GM12875 (cell line): ENCODE measurements around the gene NLRP12.

ENCODE experiments used
- H3K4me3 ChIP-seq: one replicate; pipeline ENCODE4 v1.5.1; 2011; ENCODE audit warnings: low read depth, low read length, control low read depth
- TF ChIP-seq, protein P1 (sequence below): IDR thresholded peaks from 2 replicates; pipeline ENCODE4 v1.5.1; 2011; ENCODE audit warnings: low read depth, mild to moderate bottlenecking, control low read depth, inconsistent platforms, low read length, moderate library complexity, borderline replicate concordance; ENCODE audit not compliant: insufficient read depth

The NLRP12 gene

DNA sequence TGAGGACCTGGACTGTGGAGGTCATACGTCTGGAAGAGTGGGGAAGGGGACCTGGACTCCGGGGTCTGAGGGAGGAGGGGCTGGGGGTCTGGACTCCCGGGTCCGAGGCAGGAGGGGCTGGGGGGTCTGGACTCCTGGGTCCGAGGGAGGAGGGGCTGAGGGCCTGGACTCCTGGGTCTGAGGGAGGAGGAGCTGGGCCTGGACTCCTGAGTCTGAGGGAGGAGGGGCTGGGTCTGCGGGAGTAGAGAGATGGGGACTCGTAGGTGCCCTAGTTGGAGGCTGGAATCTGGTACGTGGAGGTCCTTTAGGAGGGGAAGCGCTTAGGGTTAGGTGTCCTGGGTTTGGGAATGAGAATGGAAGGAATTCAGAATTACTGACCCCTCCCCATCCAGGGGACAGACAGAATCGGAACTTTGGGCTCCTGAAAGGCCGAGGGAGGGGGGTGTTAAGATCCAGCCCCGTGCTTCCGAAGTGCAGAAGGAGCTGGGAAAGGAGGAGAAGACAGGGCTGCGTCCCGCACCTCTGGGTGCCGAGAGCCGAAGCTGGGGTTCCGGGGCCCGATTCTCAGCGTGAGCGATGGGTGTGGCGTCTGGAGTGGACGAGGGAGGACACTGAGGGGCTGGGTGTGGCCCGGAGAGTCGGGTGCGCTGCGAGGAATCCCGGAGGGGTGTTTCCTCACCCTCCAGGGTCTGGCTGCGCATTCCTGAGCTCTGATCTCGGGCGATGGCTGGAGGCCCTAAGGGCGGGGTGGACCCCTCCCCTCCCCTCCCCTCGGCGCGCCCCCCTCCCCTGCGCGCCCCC lies 44.2 kb upstream of the NLRP12 start:
- TF ChIP-seq, protein P1, sequence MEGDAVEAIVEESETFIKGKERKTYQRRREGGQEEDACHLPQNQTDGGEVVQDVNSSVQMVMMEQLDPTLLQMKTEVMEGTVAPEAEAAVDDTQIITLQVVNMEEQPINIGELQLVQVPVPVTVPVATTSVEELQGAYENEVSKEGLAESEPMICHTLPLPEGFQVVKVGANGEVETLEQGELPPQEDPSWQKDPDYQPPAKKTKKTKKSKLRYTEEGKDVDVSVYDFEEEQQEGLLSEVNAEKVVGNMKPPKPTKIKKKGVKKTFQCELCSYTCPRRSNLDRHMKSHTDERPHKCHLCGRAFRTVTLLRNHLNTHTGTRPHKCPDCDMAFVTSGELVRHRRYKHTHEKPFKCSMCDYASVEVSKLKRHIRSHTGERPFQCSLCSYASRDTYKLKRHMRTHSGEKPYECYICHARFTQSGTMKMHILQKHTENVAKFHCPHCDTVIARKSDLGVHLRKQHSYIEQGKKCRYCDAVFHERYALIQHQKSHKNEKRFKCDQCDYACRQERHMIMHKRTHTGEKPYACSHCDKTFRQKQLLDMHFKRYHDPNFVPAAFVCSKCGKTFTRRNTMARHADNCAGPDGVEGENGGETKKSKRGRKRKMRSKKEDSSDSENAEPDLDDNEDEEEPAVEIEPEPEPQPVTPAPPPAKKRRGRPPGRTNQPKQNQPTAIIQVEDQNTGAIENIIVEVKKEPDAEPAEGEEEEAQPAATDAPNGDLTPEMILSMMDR: no peak
- peak overlapping the region; percentile 51 for H3K4me3 ChIP-seq

DNA sequence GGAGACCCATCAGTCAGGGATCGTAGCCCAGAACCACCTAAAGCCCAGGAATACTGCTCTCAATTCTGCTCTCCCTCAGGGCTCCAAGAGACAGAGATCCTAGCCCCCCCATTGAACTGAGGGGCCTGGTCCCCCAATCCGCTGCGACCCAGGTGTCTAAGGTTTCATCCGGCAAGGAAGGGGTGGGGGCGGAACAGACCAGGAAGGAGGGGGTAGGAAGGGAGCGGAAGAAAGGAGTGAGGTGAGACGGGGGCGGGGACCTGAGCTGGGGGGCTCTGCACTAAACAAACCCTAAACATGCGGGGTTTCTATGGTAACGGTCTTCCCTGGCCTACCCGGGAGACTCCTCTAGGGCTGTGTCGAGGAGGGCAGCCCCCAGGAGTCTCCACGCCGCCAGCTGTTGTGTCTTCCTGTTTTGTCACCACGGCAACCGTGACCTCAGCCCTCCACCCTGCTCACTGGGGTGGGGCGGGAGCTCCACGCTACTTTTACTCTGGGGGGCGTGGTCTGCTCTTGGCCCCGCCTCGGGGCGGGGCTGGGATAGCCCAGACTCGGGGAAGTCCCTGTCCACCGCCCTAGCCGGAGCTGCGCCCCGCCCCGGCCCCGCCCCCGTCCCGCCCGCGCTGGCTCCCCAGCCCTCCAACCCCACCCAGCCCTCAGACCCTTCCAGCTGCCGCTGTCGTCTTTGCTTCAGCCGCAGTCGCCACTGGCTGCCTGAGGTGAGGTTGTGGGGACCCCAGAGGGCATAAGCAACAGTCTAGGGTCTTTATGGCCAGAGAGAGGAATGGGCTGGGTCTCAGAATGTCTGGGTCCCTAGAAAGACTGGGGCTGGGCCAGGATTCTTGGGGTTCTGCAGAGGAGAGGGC lies 43.3 kb upstream of the NLRP12 start, which contains the start of gene MYADM:
TSS of gene MYADM (plus strand) at position 659 of the 866 bp plus-strand sequence. CDS start 5,647 bp downstream, outside the sequence.
- H3K4me3 ChIP-seq: peak within 1 kb of the TSS; percentile 51
- TF ChIP-seq, protein P1: no peak

DNA sequence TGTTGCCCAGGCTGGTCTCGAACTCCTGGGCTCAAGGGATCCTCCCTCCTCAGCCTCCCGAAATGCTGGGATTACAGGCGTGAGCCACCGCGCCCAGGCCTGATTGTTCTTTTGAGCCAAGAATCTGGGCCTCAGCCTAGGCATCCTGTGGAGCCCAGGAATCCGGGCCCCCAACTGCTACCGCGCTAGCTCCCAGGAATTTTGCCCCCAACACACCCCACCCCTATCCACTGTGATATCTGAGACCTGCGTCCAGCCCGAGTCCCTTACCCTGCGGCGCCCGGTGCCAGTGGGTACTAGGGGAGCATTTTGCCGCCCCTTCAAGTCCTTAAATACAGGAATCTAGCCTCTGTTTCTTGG lies 42.7 kb upstream of the NLRP12 start:
- no peak overlapping the region for H3K4me3 ChIP-seq

DNA sequence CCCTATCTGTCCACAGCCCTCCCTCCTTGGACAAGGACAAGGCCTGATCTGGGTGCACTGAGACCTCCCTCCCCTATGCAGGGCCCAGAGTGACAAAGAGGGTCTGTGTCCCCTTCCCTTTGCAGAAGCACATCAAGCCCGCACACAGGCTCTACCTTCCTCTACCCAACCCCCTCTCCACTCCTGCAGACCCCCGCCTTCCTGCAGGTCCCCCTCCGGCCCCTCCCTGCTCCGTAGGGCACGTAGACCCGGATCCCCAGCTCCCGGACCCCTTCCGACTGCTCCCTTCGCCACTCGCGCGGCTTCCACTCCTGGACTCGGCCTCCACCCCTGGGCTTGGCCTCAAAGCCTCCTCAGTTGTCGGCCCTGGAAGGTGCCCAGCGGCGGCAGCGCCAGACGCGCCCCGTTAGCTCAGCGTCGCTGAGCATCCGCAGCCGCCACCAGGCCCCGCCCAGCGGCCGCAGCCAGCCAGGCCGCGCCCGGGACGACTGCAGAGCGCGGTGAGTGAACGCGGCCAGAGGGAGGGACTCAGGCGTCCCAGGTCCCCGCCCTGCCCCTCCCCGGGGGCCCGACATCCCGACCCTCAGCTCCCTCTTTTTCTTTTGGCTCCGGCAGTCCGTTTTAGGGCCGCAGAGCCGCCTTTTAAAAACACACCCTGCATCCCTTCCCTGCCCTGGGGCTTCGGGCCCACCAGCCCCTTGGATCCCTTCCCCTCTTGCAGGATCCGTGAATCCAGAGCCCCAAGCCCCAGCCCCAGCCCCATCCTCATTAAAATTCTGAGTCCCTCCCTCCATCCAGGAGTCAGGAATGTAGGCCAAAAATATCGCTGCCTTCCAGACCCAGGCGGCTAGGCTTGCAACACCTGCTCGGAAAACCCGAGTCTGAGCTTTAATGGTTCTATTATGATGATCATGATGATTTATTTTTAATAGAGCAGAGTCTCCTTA lies 42.1 kb upstream of the NLRP12 start:
- TF ChIP-seq, protein P1: no peak
- H3K4me3 ChIP-seq: no peak overlapping the region

More for the DNA sequence above, 42.7 kb upstream of the NLRP12 start:
- TF ChIP-seq, protein P1: no peak

DNA sequence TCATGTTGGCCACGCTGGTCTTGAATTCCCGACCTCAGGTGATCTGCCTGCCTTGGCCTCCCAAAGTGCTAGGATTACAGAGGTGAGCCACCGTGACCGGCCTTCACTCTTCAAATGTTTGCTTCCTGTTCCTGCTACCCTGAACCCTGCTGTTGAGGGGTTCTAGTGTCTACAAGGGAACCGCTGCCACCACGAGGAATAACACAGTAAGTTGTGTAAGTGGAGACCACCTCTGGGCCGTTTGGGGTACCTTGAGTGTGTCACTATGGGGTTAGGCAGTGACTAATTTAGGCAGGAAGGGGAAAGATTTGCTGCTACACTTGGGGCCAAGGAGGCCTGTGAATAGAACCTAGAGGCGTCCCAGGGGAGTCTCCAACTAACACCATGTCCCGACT lies 41.4 kb upstream of the NLRP12 start:
- no peak overlapping the region for H3K4me3 ChIP-seq
- TF ChIP-seq, protein P1: no peak

DNA sequence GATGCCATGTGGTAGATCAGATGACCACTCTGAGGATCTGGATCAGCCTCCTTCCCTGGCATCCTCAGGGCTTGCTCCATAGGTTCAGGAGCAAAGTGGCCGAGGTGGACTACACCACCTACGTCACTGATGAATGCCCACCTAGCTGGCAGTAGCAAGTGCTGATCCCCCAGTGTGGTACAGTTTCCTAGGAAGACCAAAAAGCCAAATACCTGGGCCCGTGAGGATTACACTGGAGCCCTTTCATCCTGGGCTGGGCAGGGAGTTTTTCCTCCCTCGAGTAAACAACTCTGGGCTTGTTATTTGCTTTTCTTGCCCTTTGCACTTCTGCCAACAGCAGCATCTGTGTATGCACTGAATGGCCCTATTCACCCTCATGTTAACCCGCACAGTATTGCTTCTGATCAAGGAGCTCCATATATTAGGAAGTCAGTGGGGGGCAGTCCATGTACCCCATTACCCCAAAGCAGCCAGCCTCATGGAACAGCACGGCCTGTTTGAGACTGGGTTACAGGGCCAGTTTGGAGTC lies 40.3 kb upstream of the NLRP12 start:
- H3K4me3 ChIP-seq: no peak overlapping the region
- TF ChIP-seq, protein P1: no peak
